Measurements from ENCODE around the gene PTPN3. TPM values are rescaled to one million over a fixed set of nuclear protein-coding genes. Genes with fewer than 3 reads are reported as not detected.
"Not testable (repeated sequence)": the region's sequence is repeated elsewhere in the genome, so short reads cannot be mapped to it uniquely, and the experiment has no call there.

PTPN3 gene
- polyA plus RNA-seq (2011; rRNA removed) (1.1 and 1.4 TPM in 2 replicates), polyA minus RNA-seq (2011; rRNA and poly(A)+ RNA removed) (1.1 and 1.2 TPM in 2 replicates)

DNA sequence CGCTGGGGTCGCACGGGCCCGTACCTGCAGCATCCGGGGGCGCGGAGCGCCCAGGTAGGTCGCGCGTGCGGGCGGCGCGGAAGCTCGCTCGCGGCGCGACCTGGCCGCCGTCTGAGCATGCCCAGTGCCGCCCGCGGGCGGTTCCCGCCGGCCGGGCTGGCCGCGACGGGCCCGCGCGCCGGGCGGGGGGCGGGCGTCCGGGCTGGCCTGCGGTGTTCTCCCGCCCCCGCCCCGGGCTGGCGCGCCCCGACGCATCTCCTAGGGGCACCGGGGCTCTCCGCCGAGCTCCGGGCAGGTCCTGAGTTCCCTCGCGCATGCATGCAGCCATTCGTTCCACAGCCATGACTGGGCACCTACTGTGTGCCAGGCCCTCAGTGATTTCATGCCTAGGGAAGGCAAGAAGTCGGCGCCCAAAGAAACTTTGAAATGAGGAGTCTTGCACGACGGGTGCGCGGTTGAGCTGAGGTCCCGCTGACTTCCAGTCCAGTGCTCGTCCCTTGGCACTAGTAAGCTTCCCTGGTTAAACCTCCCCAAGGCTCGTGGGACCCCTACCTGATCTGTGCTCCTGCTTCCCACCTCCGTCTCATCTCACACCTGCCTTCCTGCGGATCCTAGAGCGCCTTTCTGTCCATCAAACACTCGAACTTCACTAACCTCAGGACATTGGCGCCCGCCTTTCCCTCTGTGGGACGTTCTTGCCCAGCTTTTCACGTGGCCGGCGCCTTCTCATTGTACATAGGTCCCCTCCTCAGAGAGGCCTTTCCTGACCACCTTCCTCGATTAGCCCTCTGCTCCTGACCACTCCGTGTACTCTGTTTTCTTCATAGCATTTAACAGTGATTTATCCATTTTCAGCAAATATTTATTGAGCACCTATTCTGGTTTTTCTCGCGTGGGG is at the start of gene PTPN3:
TSS of gene PTPN3 (minus strand) at position 113 of the 898 bp plus-strand sequence. CDS start 34,873 bp downstream, outside the sequence.
- peaks cover 21% of the 10 kb centered on the region for H3K27me3 ChIP-seq (ENCODE audit: control insufficient read depth, insufficient read depth, low read length)
- POLR2A ChIA-PET: no interaction called here
- no peak for DNase-seq (ENCODE audit: low read depth)
- CTCF ChIA-PET: interaction anchor here (0.9 to 1.8 kb wide), 3 partner anchors 15 to 17 kb away, joined by 4 to 5 read pairs (median 4); no protein-coding TSS in a partner anchor
- H3K4me3 ChIP-seq (ENCODE audit: low read depth, low read length): peak within 1 kb of the TSS; percentile 47
- TF ChIP-seq, protein P1, sequence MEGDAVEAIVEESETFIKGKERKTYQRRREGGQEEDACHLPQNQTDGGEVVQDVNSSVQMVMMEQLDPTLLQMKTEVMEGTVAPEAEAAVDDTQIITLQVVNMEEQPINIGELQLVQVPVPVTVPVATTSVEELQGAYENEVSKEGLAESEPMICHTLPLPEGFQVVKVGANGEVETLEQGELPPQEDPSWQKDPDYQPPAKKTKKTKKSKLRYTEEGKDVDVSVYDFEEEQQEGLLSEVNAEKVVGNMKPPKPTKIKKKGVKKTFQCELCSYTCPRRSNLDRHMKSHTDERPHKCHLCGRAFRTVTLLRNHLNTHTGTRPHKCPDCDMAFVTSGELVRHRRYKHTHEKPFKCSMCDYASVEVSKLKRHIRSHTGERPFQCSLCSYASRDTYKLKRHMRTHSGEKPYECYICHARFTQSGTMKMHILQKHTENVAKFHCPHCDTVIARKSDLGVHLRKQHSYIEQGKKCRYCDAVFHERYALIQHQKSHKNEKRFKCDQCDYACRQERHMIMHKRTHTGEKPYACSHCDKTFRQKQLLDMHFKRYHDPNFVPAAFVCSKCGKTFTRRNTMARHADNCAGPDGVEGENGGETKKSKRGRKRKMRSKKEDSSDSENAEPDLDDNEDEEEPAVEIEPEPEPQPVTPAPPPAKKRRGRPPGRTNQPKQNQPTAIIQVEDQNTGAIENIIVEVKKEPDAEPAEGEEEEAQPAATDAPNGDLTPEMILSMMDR (IDR thresholded peaks at IDR 0.05; ENCODE audit: insufficient read depth, low read depth, low read length): no peak
- H3K36me3 ChIP-seq (ENCODE audit: control insufficient read depth, insufficient read depth, low read length): no peaks in the 10 kb centered on the region

DNA sequence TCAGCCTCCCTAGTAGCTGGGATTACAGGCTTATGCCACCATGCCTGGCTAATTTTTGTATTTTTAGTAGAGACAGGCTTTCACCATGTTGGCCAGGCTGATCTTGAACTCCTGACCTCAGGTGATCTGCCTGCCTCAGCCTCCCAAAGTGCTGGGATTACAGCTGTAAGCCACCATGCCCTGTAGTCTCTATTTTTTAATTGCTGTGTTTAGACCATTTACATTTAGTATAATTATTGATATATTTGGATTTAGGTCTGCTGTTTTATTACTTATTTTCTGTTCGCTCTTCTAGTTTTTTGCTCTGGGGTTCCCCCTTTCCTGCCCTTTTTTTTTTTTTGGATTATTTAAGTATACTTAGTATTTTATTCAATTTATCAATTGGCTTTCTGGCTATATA is 46.8 kb upstream of the PTPN3 start:
- DNase-seq (ENCODE audit: low read depth); POLR2A ChIA-PET; H3K36me3 ChIP-seq (ENCODE audit: control insufficient read depth, insufficient read depth, low read length); H3K4me3 ChIP-seq (ENCODE audit: low read depth, low read length); H3K27me3 ChIP-seq (ENCODE audit: control insufficient read depth, insufficient read depth, low read length); CTCF ChIA-PET: not testable (repeated sequence)

DNA sequence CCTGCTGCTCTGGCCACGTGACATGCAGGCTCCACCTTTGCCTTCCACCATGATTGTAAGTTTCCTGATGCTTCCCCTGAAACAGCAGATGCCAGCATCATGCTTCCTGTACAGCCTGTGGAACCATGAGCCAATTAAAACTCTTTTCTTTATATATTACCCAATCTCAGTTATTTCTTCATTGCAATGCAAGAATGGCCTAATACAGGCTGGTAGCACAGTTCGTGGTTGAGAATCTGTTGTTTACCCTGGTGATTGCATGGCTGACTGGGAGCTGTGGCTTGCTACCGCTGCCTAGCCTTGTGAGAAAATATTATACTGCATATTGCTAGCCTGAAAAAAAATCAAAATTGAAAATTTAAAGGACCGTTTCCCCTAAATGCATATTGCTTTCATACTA is 44.8 kb upstream of the PTPN3 start:
- Histone ChIP-seq H3K27me3 (ENCODE audit: control insufficient read depth, insufficient read depth, low read length) (no peaks in the 10 kb centered on the region; the same call in 1 of the 2 replicates), H3K36me3 (ENCODE audit: control insufficient read depth, insufficient read depth, low read length) (no peaks in the 10 kb centered on the region), H3K4me3 (ENCODE audit: low read depth, low read length) (no peak overlapping the region)
- TF ChIP-seq, protein P1 (IDR thresholded peaks at IDR 0.05; ENCODE audit: insufficient read depth, low read depth, low read length): no peak
- ChIA-PET CTCF (no interaction called here), POLR2A (no interaction called here)
- no peak for DNase-seq (ENCODE audit: low read depth)

- no peak for DNase-seq (ENCODE audit: low read depth)
- CTCF ChIA-PET: no interaction called here
- TF ChIP-seq, protein P1 (IDR thresholded peaks at IDR 0.05; ENCODE audit: insufficient read depth, low read depth, low read length): no peak
- Histone ChIP-seq H3K36me3 (ENCODE audit: control insufficient read depth, insufficient read depth, low read length) (no peaks in the 10 kb centered on the region), H3K4me3 (ENCODE audit: low read depth, low read length) (no peak overlapping the region), H3K27me3 (ENCODE audit: control insufficient read depth, insufficient read depth, low read length) (peaks cover 5% of the 10 kb centered on the region)
- POLR2A ChIA-PET: no interaction called here
Measured at GRCh38 chr9:109538346-109538745, 40.2 kb upstream of the PTPN3 start.

- CTCF ChIA-PET: interaction anchor here (1.1 kb wide), 1 partner anchor 15 kb away, joined by 3 read pairs; no protein-coding TSS in a partner anchor
- POLR2A ChIA-PET: no interaction called here
- DNase-seq (ENCODE audit: low read depth): no peak
- Histone ChIP-seq H3K4me3 (ENCODE audit: low read depth, low read length) (no peak overlapping the region), H3K36me3 (ENCODE audit: control insufficient read depth, insufficient read depth, low read length) (no peaks in the 10 kb centered on the region), H3K27me3 (ENCODE audit: control insufficient read depth, insufficient read depth, low read length) (peaks cover 5% of the 10 kb centered on the region)
- TF ChIP-seq, protein P1 (IDR thresholded peaks at IDR 0.05; ENCODE audit: insufficient read depth, low read depth, low read length): no peak
Measured at GRCh38 chr9:109537288-109537687, 39.2 kb upstream of the PTPN3 start.
